Activated naive CD8-positive, alpha-beta T cell (primary cell): ENCODE results near the gene ERICH2.
"Not testable (repeated sequence)": the region's sequence is repeated elsewhere in the genome, so short reads cannot be mapped to it uniquely, and the experiment has no call there.

Experiments
- H3K27ac Mint-ChIP-seq: one replicate; pipeline ENCODE4 v1.8.0; 2021; ENCODE audit warnings: mixed read lengths
- H3K27me3 Mint-ChIP-seq: one replicate; pipeline ENCODE4 v1.8.0; 2021; ENCODE audit warnings: mixed read lengths
- H3K36me3 Mint-ChIP-seq: one replicate; pipeline ENCODE4 v1.8.0; 2021; ENCODE audit warnings: mixed read lengths
- H3K4me1 Mint-ChIP-seq: one replicate; pipeline ENCODE4 v1.8.0; 2021; ENCODE audit warnings: low read depth, mixed read lengths
- H3K4me3 Mint-ChIP-seq: one replicate; pipeline ENCODE4 v1.8.0; 2021; ENCODE audit warnings: mild to moderate bottlenecking, mixed read lengths
- H3K9me3 Mint-ChIP-seq: one replicate; pipeline ENCODE4 v1.8.0; 2021; ENCODE audit warnings: low read depth, mixed read lengths

Gene ERICH2

GRCh38 chr2:170770008-170770605 lies at the start of gene ERICH2:
Gene ERICH2 (plus strand): TSS chr2:170770378. CDS start chr2:170770682, 304 bp downstream.
- peaks cover 10% of the 10 kb centered on the region for H3K27me3 Mint-ChIP-seq
- H3K9me3 Mint-ChIP-seq: no peaks in the 10 kb centered on the region
- H3K4me3 Mint-ChIP-seq: peak within 1 kb of the TSS; percentile 89
- H3K36me3 Mint-ChIP-seq: no peaks in the 10 kb centered on the region
- H3K27ac Mint-ChIP-seq: peak within 1 kb of the TSS; percentile 54
- H3K4me1 Mint-ChIP-seq: peaks cover 14% of the 10 kb centered on the region

- Mint-ChIP-seq H3K4me3 (no peak overlapping the region), H3K27ac (no peak overlapping the region), H3K27me3 (peaks cover 47% of the 10 kb centered on the region), H3K4me1 (peaks cover 10% of the 10 kb centered on the region), H3K36me3 (no peaks in the 10 kb centered on the region), H3K9me3 (no peaks in the 10 kb centered on the region)
Measured at GRCh38 chr2:170721678-170722077, 48.5 kb upstream of the ERICH2 start.

GRCh38 chr2:170722301-170722700 lies 47.9 kb upstream of the ERICH2 start:
- Mint-ChIP-seq H3K4me1 (peaks cover 7% of the 10 kb centered on the region), H3K4me3 (no peak overlapping the region), H3K27ac (no peak overlapping the region), H3K27me3 (peaks cover 43% of the 10 kb centered on the region), H3K36me3 (no peaks in the 10 kb centered on the region), H3K9me3 (no peaks in the 10 kb centered on the region)

- Mint-ChIP-seq H3K9me3 (peaks cover 3% of the 10 kb centered on the region), H3K4me1 (no peaks in the 10 kb centered on the region), H3K36me3 (no peaks in the 10 kb centered on the region), H3K27ac (no peak overlapping the region), H3K4me3 (no peak overlapping the region), H3K27me3 (peaks cover 37% of the 10 kb centered on the region)
Measured at GRCh38 chr2:170723446-170723958, 46.7 kb upstream of the ERICH2 start.

GRCh38 chr2:170733798-170734600 lies 36.2 kb upstream of the ERICH2 start:
- Mint-ChIP-seq H3K27me3 (peaks cover 14% of the 10 kb centered on the region), H3K27ac (no peak overlapping the region), H3K9me3 (no peaks in the 10 kb centered on the region)

GRCh38 chr2:170734601-170735000 lies 35.6 kb upstream of the ERICH2 start:
- peaks cover 13% of the 10 kb centered on the region for H3K27me3 Mint-ChIP-seq
- not testable (repeated sequence) for H3K36me3 Mint-ChIP-seq, H3K9me3 Mint-ChIP-seq

More at GRCh38 chr2:170733798-170734600, 36.2 kb upstream of the ERICH2 start:
- Mint-ChIP-seq H3K36me3 (peaks cover 2% of the 10 kb centered on the region), H3K4me3 (no peak overlapping the region), H3K4me1 (no peaks in the 10 kb centered on the region)

GRCh38 chr2:170736628-170737027 lies 33.5 kb upstream of the ERICH2 start:
- no peak overlapping the region for H3K4me3 Mint-ChIP-seq
- H3K4me1 Mint-ChIP-seq: no peaks in the 10 kb centered on the region
- H3K36me3 Mint-ChIP-seq: no peaks in the 10 kb centered on the region
- no peaks in the 10 kb centered on the region for H3K9me3 Mint-ChIP-seq
- peaks cover 5% of the 10 kb centered on the region for H3K27me3 Mint-ChIP-seq
- H3K27ac Mint-ChIP-seq: no peak overlapping the region

More at GRCh38 chr2:170734601-170735000, 35.6 kb upstream of the ERICH2 start:
- H3K27ac Mint-ChIP-seq, H3K4me1 Mint-ChIP-seq, H3K4me3 Mint-ChIP-seq: not testable (repeated sequence)

- H3K27ac Mint-ChIP-seq: no peak overlapping the region
- H3K36me3 Mint-ChIP-seq: no peaks in the 10 kb centered on the region
- peaks cover 5% of the 10 kb centered on the region for H3K27me3 Mint-ChIP-seq
- no peaks in the 10 kb centered on the region for H3K4me1 Mint-ChIP-seq
- no peaks in the 10 kb centered on the region for H3K9me3 Mint-ChIP-seq
- H3K4me3 Mint-ChIP-seq: no peak overlapping the region
Measured at GRCh38 chr2:170737406-170737805, 32.8 kb upstream of the ERICH2 start.

GRCh38 chr2:170737821-170738220 lies 32.4 kb upstream of the ERICH2 start:
- H3K27me3 Mint-ChIP-seq: peaks cover 5% of the 10 kb centered on the region
- H3K27ac Mint-ChIP-seq: no peak overlapping the region
- H3K9me3 Mint-ChIP-seq: no peaks in the 10 kb centered on the region
- no peak overlapping the region for H3K4me3 Mint-ChIP-seq
- no peaks in the 10 kb centered on the region for H3K4me1 Mint-ChIP-seq
- H3K36me3 Mint-ChIP-seq: no peaks in the 10 kb centered on the region

GRCh38 chr2:170739048-170739447 lies 31.1 kb upstream of the ERICH2 start:
- H3K27ac Mint-ChIP-seq: no peak overlapping the region
- no peaks in the 10 kb centered on the region for H3K9me3 Mint-ChIP-seq
- no peak overlapping the region for H3K4me3 Mint-ChIP-seq
- H3K36me3 Mint-ChIP-seq: no peaks in the 10 kb centered on the region
- peaks cover 6% of the 10 kb centered on the region for H3K27me3 Mint-ChIP-seq
- H3K4me1 Mint-ChIP-seq: no peaks in the 10 kb centered on the region

GRCh38 chr2:170739507-170740046 lies 30.6 kb upstream of the ERICH2 start:
- Mint-ChIP-seq H3K27ac (no peak overlapping the region), H3K9me3 (no peaks in the 10 kb centered on the region), H3K36me3 (peaks cover 3% of the 10 kb centered on the region), H3K4me1 (no peaks in the 10 kb centered on the region), H3K4me3 (no peak overlapping the region), H3K27me3 (peaks cover 12% of the 10 kb centered on the region)

GRCh38 chr2:170740660-170741059 lies 29.5 kb upstream of the ERICH2 start:
- Mint-ChIP-seq H3K4me1 (no peaks in the 10 kb centered on the region), H3K36me3 (peaks cover 3% of the 10 kb centered on the region), H3K27ac (no peak overlapping the region), H3K9me3 (no peaks in the 10 kb centered on the region), H3K27me3 (peaks cover 17% of the 10 kb centered on the region), H3K4me3 (no peak overlapping the region)

GRCh38 chr2:170742000-170742399 lies 28.2 kb upstream of the ERICH2 start:
- H3K27ac Mint-ChIP-seq: no peak overlapping the region
- H3K36me3 Mint-ChIP-seq: peaks cover 3% of the 10 kb centered on the region
- peaks cover 17% of the 10 kb centered on the region for H3K27me3 Mint-ChIP-seq
- H3K4me1 Mint-ChIP-seq: no peaks in the 10 kb centered on the region
- H3K4me3 Mint-ChIP-seq: no peak overlapping the region
- H3K9me3 Mint-ChIP-seq: no peaks in the 10 kb centered on the region

GRCh38 chr2:170742896-170743529 lies 27.2 kb upstream of the ERICH2 start:
- Mint-ChIP-seq H3K36me3 (peaks cover 6% of the 10 kb centered on the region), H3K27ac (no peak overlapping the region), H3K4me3 (no peak overlapping the region), H3K27me3 (peaks cover 25% of the 10 kb centered on the region), H3K9me3 (no peaks in the 10 kb centered on the region), H3K4me1 (no peaks in the 10 kb centered on the region)
